Measurements from ENCODE around the gene COX7B2.

COX7B2 gene

GRCh38 chr4:46715468-46715867, 193.6 kb downstream of the COX7B2 start:
- no peak for DNase-seq (ENCODE audit: low spot score)

GRCh38 chr4:46698891-46699290, 210.2 kb downstream of the COX7B2 start:
- no peak for DNase-seq (ENCODE audit: low spot score)
